HEK293 (cell line): ENCODE data around the gene UST.

Experiments used
- MEIS1 ChIP-seq: sonication (generic); formaldehyde crosslinking; IDR thresholded peaks from 2 replicates; pipeline ENCODE4 v1.8.1; 2022; ENCODE audit warnings: missing genetic modification reagents, mild to moderate bottlenecking, borderline replicate concordance
- ZNF211 ChIP-seq: fragments of 450-650 bp; formaldehyde crosslinking; IDR thresholded peaks from 2 replicates; pipeline ENCODE4 v1.5.1; 2016; ENCODE audit warnings: low read depth, missing biosample characterization, missing genetic modification characterization
- TF ChIP-seq, protein P1 (sequence below): fragments of 450-650 bp; formaldehyde crosslinking; IDR thresholded peaks from 2 replicates; pipeline ENCODE4 v1.5.1; 2016; ENCODE audit warnings: missing biosample characterization, missing genetic modification characterization
- TF ChIP-seq, protein P2 (sequence below): fragments of 450-650 bp; formaldehyde crosslinking; IDR thresholded peaks from 2 replicates; pipeline ENCODE4 v1.5.1; 2016; ENCODE audit warnings: missing biosample characterization, missing genetic modification characterization

DNA sequence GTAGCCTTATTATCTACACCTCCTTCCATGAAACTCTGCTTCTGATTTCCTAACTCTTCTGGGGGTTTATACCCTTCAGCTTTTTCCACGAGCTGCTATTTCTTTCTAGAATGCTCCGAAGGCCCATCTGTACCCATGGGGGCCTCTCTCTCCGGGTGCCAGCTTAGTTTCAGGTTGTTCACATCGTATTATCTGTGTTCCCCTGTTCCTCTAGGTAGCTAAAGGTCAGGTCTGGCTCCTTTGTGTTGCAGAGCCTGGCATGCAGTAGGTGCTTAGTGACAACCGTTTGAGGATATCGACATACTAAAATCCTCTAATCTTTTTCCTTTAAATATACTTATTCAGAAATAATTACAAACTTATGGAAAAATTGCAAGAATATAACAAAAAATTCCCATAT lies 73.0 kb downstream of the UST start:
- TF ChIP-seq, protein P1, sequence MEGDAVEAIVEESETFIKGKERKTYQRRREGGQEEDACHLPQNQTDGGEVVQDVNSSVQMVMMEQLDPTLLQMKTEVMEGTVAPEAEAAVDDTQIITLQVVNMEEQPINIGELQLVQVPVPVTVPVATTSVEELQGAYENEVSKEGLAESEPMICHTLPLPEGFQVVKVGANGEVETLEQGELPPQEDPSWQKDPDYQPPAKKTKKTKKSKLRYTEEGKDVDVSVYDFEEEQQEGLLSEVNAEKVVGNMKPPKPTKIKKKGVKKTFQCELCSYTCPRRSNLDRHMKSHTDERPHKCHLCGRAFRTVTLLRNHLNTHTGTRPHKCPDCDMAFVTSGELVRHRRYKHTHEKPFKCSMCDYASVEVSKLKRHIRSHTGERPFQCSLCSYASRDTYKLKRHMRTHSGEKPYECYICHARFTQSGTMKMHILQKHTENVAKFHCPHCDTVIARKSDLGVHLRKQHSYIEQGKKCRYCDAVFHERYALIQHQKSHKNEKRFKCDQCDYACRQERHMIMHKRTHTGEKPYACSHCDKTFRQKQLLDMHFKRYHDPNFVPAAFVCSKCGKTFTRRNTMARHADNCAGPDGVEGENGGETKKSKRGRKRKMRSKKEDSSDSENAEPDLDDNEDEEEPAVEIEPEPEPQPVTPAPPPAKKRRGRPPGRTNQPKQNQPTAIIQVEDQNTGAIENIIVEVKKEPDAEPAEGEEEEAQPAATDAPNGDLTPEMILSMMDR (tag by site-specific recombination) = no peak
- no peak for TF ChIP-seq ZNF211 (tag by site-specific recombination)
- no peak for TF ChIP-seq MEIS1 (CRISPR knock-in tag)
- TF ChIP-seq, protein P2, sequence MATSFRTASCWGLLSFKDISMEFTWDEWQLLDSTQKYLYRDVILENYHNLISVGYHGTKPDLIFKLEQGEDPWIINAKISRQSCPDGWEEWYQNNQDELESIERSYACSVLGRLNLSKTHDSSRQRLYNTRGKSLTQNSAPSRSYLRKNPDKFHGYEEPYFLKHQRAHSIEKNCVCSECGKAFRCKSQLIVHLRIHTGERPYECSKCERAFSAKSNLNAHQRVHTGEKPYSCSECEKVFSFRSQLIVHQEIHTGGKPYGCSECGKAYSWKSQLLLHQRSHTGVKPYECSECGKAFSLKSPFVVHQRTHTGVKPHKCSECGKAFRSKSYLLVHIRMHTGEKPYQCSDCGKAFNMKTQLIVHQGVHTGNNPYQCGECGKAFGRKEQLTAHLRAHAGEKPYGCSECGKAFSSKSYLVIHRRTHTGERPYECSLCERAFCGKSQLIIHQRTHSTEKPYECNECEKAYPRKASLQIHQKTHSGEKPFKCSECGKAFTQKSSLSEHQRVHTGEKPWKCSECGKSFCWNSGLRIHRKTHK (tag by site-specific recombination) = no peak
